SK-MEL-5 (cell line): ENCODE measurements around the gene FRAS1. TPM values are rescaled to one million over a fixed set of nuclear protein-coding genes. Genes with fewer than 3 reads are reported as not detected.
"Not testable (repeated sequence)": the region's sequence is repeated elsewhere in the genome, so short reads cannot be mapped to it uniquely, and the experiment has no call there.

Experiments used
- DNase-seq: peaks from one replicate; pipeline ENCODE4 v3.0.0-alpha.2; 2016; ENCODE audit warnings: low read depth, low spot score
- in situ Hi-C: cut with HindIII; loops from 2 replicates; pipeline ENCODE4 v1.10.0; 2016; ENCODE audit warnings: low sequenced_read_pairs, high pct_unique_total_duplicates, low pct_unique_long_range_greater_than_20kb
- total RNA-seq: library from RNA; depleted of rRNA; stranded (reverse); fragments of >200 nt; shearing (Covaris generic); gene quantifications from 2 replicates; pipeline ENCODE4 v1.2.3, GENCODE V29; 2014

Gene FRAS1
- total RNA-seq, 1 experiment from 2014 or later = 0.24 TPM

DNA sequence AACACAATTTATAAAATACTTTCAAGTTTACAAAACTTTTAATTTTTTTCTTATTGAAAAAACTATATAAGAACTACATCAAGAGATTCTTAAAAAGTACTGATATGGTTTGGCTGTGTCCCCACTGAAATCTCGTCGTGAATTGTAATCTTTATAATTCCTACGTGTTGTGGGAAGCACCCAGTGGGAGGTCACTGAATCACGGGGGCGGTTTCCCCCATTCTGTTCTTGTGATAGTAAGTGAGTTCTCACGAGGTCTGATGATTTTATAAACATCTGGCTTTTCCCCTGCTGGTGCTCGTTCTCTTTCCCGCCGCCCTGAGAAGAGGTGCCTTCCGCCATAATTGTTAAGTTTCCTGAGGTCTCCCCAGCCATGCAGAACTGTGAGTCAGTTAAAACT lies 88.5 kb downstream of the FRAS1 start:
- in situ Hi-C loops = no loop called here
- DNase-seq = no peak

DNA sequence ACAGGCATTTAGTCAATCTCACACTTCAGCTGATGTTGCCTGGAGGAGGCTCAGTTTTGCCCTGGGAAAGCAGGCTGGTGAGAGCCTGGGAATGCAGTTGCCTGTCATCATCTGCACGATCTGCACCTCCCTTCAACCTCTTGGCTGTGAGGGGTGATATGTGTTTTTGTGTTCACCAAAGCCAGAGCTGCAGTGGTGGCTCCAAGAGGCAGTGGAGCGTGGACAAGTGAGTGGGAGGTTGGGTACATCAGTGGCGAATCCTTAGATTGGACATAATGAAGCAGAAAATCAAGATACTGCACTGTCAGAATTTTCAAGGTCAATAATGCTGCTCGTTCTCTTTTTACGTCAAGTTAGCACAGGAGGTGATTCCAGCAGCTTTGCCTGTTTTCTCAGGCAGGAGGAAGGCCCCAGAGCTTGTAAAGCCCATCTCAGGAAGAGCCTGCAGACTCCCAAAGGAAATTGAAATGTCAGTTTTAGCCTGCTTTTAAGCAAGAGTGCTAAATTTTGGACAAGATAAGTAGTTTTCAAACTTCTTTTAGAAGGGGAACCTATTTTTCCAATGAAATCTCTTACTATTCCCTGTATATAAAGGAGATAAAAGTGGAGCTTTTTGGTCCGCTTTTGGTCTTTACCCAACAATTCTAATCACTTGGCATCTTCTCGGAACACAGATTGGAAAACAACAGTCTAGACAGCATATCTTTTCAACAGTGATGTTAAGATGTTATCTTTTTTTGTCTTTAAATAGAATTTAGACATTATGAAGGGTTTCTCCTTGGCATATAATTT lies 92.8 kb downstream of the FRAS1 start:
- no peak for DNase-seq
- in situ Hi-C loops = no loop called here

DNA sequence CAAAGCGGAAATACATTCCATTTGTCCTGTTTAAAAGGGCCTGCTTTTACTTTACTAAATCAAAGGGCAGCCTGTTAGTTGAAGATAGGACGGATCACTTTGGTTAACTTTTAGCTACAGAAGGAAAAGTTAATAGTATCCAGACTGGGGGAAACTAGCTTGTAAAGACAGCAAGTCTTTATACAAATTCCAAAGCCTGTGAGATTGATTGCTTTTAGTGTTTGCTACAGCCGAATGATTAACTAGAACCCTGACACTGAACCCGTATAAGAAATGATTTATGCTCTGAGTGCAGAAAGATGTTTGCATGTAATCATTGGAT lies 93.4 kb downstream of the FRAS1 start:
- no peak for DNase-seq
- in situ Hi-C loops = no loop called here

DNA sequence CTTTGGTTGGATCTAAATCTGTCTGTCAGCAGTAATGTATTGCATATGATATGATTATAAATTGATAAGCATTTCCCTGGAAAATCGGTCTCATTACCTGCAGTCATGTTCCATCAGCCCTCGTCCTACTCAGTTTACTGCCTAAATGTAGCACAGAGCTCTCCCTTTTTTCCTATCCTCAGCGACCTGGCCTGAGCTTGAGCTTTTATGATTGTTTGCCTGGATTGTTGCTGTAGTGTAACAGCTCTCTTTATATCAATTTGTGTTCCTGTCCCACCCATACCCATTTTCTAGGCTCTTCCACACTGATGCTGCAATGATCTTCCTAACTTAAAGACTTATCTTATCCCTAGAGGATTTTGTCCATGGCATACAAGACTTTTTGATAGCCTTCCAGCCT lies 95.7 kb downstream of the FRAS1 start:
- in situ Hi-C loops = no loop called here

DNA sequence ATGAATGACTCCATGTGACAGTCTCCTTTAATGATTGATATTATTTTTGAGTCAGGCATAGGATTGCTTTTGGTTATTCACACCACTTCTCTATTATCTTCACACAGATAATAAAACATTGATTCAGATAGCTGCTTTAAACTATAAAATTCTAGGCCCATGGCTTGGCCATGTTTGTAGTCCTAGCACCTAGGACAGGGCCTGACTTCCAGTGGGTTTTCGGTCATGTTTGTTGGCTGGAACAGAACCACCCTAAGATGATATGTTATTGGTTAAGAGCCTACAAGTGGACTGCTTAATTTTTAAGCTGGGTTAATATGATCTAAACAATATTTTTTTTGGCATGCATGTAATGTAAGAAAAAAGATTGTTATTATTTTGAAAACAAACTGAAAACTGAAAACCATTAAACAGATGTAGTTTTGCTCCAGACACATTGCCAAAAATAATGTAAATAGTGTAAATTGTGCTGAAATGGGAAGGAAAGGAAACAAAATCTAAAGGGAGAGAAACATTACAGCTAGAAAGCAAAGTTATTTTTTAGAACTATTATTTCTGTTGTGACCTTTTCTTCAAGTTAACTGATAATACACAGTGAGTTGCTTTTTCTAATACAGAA lies 98.0 kb downstream of the FRAS1 start:
- in situ Hi-C loops = no loop called here
- DNase-seq = no peak

More for the DNA sequence above, 95.7 kb downstream of the FRAS1 start:
- no peak for DNase-seq

DNA sequence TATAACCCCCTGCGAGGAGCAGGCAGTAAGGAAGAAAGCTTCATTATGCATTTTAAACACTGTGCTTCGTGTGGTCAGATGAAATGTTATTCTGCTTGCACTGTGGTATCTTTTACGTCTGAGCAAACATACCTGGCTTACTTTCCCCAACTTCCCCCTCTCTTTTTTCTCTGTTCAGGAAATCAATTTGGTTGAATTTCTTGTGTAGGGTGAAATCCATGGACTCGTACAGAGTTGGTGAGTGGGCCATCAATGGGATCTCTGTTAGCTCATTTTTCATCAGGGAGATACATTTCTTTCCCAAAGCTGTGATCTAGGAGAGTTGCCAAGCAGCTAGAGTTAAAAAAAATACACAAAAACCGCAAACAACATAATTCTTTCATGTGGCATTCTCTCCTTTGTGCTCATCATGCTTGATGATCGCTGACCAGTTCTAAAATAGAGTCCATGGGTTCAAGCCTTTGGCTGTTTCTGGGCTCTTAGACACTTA lies 98.5 kb downstream of the FRAS1 start:
- peak; percentile 19 for DNase-seq
- in situ Hi-C loops = no loop called here

DNA sequence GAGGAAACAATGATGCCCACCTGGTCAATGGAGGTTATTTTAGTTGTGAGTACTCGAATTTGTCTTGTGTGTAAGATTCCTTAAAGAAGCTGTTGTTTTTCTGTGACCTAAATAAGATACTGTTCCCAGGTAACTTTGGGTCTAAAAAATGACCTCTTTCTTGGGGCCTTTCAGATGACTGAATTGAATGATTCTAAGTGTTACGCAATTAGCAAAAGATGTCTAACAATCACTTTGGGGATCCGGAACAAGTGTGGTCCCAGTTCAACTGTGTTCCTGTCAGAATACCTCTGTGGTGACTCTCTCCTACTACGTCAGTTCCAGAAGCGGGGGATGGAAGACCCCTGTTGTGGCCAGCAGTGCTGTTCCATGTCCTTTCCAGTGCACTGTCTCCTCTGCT lies 99.4 kb downstream of the FRAS1 start:
- DNase-seq = no peak
- in situ Hi-C loops = no loop called here

DNA sequence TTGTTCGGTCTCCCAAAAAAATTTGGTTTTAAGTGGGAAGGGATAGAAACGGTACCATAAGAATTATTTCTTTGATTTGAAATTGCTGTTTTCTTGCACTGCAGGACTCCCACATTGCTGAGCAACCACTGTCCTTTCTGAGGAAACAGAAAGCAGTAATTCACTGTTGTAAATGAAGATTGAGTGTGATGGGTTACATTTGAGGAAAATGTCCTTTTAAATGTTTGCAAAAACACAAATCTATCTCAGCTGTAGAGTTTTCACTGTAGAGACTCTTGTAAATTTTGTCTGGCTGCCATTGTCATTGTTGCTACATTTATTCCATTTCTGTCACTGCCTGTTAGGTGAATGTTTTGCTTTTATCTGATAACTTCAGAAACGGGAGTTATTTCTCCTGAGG lies 105.2 kb downstream of the FRAS1 start:
- in situ Hi-C loops = no loop called here
- no peak for DNase-seq

DNA sequence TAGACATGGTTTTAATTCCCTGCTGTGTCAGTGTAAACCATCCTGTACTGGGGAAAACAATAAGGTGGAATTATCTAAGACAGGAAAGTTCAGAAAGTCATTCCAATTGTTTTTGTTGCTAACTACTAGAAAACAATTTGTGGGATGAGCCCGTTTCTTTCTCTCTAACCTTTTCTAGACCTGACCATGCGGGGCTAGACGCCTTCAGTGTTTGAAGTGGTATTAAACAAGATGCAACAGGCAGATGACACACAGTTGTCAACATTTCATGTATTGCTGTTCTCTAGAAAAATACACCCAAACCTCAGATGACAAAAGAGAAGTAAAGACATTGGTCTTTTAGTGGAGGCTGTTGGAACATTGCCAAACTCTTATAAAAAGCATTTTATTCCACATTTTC lies 105.7 kb downstream of the FRAS1 start:
- in situ Hi-C loops = no loop called here
- no peak for DNase-seq

DNA sequence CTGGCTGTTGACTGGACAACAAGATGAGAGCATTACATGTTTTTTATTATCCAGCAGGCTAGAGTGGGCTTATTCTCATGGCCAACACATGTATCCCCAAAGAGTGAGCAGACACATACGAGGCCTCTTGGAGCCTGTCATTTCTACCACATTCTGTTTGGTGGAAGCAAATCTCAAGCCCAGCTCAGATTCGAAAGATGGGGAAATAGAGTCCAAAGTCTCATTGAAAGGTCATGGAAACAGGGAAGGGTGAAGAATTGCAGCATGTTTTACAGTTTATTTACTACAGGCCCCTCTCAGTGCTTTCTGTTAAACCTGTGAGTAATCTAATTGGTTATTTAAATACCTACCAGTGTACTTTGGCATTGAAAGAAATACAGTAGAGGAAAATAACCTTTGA lies 108.6 kb downstream of the FRAS1 start:
- DNase-seq = no peak
- in situ Hi-C loops = no loop called here

DNA sequence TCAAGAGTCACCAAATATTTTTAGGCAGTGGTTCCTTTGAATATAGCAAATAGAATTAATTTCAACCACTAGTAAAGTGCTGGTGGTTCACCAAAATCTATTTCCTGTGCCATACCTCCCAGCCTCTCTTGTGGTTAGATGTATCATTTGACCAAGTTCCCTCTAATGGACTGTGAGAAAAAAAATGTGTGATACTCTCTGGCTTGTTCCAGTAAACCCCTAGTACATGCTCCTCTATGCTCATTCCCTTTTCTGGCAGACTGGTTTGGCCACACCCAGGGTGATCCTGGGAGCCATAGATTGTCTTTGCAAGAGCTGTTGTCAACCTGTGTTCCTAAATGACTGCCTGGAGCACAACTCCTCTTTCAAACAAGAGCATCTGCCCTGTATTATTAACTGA lies 109.5 kb downstream of the FRAS1 start:
- no peak for DNase-seq
- in situ Hi-C loops = no loop called here

DNA sequence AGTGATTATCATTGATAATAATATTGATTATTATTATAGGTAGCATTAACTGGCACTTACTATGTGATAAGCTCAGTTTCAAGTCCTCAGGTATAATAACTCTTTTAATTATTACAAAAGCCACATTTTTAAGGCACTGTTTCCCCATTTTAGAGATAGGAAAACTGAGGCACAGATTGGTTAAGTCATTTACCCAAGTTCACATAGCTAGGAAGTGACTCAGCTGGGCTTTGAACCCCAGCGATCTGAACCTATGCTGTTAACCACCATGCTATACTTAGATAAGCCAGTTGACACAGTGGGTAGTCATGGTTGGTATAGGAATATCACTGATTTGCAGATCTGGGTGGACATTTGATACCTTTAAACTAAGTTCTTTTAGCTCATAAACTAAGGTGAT lies 110.4 kb downstream of the FRAS1 start:
- DNase-seq = no peak
- in situ Hi-C loops = no loop called here

DNA sequence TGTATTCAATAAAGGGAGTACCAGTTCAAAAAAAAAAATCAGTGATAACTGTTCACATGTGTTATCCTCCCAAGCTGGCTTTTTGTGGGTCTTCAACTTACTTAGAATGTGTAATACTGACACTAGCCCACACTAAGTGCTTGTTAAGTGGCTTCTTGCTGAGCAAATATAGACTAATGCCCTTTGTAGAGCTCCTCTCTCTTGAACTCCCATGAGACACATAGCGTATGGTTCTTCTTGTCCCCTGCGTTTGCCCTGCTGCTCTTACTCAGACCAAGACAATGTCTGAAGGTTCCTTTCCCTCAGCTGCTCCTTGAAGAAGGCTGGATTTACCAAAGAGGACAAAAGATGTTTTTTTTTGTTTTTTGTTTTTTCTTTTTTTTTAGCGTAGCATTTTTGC lies 110.9 kb downstream of the FRAS1 start:
- DNase-seq = no peak
- in situ Hi-C loops = no loop called here

DNA sequence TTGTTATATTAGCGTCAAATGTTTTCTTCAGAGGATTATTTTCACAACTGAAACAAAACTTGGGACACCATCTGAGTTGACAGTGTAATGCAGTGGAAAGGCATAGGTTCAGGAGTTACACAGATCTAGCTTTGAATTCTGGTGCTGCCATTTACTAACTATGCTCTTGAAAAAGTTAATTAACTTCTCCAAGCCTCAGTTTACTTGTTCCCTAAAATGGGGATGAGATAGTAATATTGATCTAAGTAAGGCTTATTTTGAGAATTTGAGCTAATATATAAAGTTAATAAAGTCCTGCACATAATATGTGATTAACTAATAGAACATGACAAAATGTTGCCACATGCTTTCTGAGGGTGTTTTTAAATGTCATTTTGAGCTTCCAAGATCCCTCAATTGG lies 112.6 kb downstream of the FRAS1 start:
- no peak for DNase-seq

DNA sequence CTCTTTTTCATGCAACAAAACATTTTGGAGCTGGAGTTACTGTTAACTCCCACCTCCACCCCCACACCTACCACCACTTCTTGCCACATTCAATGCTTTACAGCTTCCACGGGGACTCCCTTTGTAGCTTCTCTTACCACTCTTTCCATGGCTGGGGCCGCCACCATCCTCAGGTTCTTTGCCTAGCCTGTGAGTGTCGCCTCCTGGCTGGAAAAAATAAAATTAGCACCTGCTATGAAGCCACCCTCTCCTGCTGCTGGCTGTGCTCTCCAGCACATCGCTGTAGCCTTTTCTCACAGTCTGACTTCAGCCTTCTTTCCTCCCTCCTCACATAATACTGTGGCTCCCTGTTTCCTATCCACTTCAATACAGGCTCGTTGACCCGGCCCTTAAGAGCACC lies 114.4 kb downstream of the FRAS1 start:
- no peak for DNase-seq
- in situ Hi-C loops = no loop called here

More for the DNA sequence above, 112.6 kb downstream of the FRAS1 start:
- in situ Hi-C loops = no loop called here

DNA sequence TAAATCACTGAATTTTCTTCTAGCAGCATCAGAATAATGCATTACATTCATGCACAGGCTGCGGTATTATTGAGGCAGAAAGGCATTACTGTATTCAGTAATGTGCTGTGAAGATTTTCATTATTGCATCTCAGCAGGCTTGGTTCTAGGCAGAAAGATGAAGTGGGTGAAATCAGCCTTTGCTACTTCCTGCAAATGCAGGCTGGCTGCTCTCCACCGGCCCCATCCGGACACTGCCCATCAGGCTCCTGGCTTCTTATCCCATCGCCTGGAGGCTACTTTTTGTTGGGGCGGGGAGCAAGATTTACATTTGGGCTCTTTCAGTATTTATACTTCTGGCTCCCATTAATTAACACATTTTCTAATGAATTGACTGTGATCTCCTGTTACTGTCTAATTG lies 117.8 kb downstream of the FRAS1 start:
- DNase-seq = no peak
- in situ Hi-C loops = no loop called here

DNA sequence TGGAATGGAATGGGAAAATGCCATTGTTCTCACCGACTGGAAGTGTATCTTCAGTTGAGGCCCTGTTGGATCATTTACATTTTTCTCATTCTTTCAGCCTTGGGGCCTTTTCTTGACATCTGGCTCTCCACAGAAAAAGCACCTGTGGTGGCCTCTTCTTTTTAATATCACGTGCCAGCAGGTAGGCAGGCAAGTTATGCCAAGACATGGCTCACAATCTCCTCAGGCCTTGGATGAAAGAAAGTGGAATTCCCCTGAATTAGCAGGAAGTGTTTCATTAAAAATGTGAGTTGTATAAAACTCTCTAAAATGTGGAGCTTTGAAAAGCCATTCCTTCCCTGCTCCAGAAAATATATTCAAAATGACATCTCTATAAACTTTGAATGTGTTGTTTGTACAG lies 122.1 kb downstream of the FRAS1 start:
- in situ Hi-C loops = no loop called here
- DNase-seq = no peak

DNA sequence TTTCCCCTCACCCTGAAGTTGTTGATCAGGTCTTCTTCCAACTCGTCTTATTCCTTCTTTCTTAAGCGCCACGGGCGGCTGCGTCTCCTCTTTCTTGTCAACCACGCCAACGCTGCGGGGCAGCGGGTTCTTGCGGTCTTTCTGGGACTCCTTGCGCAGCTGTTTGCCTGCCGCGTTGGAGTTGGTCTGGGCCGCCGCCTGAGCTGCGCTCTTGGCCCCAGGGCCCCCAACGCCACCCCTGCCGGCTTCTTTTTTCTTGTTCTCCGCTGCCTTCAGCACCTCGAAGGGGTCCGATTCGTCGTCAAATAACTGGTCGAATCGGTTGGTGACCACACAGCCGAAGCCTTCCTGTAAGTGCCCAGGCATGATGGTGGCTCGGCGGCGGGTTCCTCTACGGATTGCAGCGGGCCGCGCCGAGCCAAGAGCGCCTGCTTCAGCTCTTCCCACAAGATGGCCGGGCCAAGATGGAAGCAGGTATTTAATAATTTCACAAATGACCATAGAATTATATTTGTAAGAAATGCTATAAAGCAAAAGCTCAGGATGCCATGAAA lies 124.6 kb downstream of the FRAS1 start:
- in situ Hi-C loops, DNase-seq: not testable (repeated sequence)

DNA sequence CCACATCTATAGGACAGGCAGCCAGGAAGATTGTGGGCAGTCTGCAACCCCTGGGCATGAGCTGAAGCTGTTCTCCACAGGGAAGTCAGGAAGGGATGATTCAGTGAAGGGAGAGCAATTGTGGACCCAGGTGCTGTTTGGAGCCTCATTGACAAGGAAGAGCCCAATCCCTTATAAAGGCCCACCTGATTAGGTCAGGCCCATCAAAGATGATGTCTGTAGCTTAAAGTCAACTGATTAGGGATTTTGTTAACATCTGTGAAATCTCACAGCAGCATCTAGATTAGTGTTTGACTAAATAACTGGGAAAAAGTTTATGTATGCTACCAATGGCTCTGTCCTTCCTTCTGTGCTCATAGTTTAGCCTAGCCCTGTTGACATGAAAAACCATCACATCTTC lies 127.5 kb downstream of the FRAS1 start:
- DNase-seq = no peak
- in situ Hi-C loops = no loop called here
